H9 (cell line): ENCODE data around the gene LRRC26. TPM values are rescaled to one million over a fixed set of nuclear protein-coding genes. Genes with fewer than 3 reads are reported as not detected.

Experiments
- DNase-seq: peaks from one replicate; pipeline ENCODE4 v3.0.0-alpha.2; 2017
- H2AFZ ChIP-seq: one replicate; pipeline ENCODE4 v1.6.1; 2013; ENCODE audit warnings: mild to moderate bottlenecking, low read length, control low read depth, moderate library complexity
- H2AK5ac ChIP-seq: 2 replicates; pipeline ENCODE4 v1.6.1; 2013; ENCODE audit warnings: low read length, control low read depth, mixed read lengths; ENCODE audit not compliant: insufficient read length
- H2BK120ac ChIP-seq: one replicate; pipeline ENCODE4 v1.6.1; 2013; ENCODE audit warnings: low read depth, mild to moderate bottlenecking, low read length, control low read depth, inconsistent platforms; ENCODE audit not compliant: poor library complexity, severe bottlenecking
- H2BK12ac ChIP-seq: 2 replicates; pipeline ENCODE4 v1.6.1; 2013; ENCODE audit warnings: low read length, control low read depth, mixed read lengths, low read depth; ENCODE audit not compliant: insufficient read length
- H2BK15ac ChIP-seq: 2 replicates; pipeline ENCODE4 v1.6.1; 2013; ENCODE audit warnings: low read depth, low read length, control low read depth
- H2BK20ac ChIP-seq: one replicate; pipeline ENCODE4 v1.6.1; 2013; ENCODE audit warnings: low read depth, mild to moderate bottlenecking, low read length, control low read depth, inconsistent platforms; ENCODE audit not compliant: poor library complexity, severe bottlenecking
- H2BK5ac ChIP-seq: 2 replicates; pipeline ENCODE4 v1.6.1; 2013; ENCODE audit warnings: low read length, control low read depth, mixed read lengths; ENCODE audit not compliant: insufficient read length
- H3K14ac ChIP-seq: 2 replicates; pipeline ENCODE4 v1.6.1; 2013; ENCODE audit warnings: low read length, control low read depth; ENCODE audit not compliant: insufficient read depth
- H3K18ac ChIP-seq: 2 replicates; pipeline ENCODE4 v1.6.1; 2013; ENCODE audit warnings: low read depth, mild to moderate bottlenecking, mixed read lengths, low read length, control low read depth; ENCODE audit not compliant: insufficient read length
- H3K23ac ChIP-seq: 2 replicates; pipeline ENCODE4 v1.6.1; 2013; ENCODE audit warnings: low read length, control low read depth, mixed read lengths, low read depth; ENCODE audit not compliant: insufficient read length
- H3K23me2 ChIP-seq: 2 replicates; pipeline ENCODE4 v1.6.1; 2013; ENCODE audit warnings: low read depth, mild to moderate bottlenecking, mixed read lengths, low read length, control low read depth; ENCODE audit not compliant: insufficient read length, poor library complexity, severe bottlenecking
- H3K27ac ChIP-seq: 2 replicates; pipeline ENCODE4 v1.5.1; 2013; ENCODE audit warnings: low read length, control low read depth, mixed read lengths, low read depth; ENCODE audit not compliant: insufficient read length
- H3K27me3 ChIP-seq: 2 replicates; pipeline ENCODE4 v1.6.1; 2013; ENCODE audit warnings: low read length, control low read depth, inconsistent platforms; ENCODE audit not compliant: insufficient read depth
- H3K4ac ChIP-seq: 2 replicates; pipeline ENCODE4 v1.6.1; 2013; ENCODE audit warnings: low read depth, mild to moderate bottlenecking, control low read depth, inconsistent platforms, low read length, moderate library complexity
- H3K4me1 ChIP-seq: 2 replicates; pipeline ENCODE4 v1.6.1; 2013; ENCODE audit warnings: low read length, control low read depth, inconsistent platforms; ENCODE audit not compliant: insufficient read depth
- H3K4me2 ChIP-seq: 2 replicates; pipeline ENCODE4 v1.6.1; 2013; ENCODE audit warnings: low read length, control low read depth, mixed read lengths; ENCODE audit not compliant: insufficient read length, insufficient read depth
- H3K56ac ChIP-seq: 2 replicates; pipeline ENCODE4 v1.6.1; 2013; ENCODE audit warnings: low read depth, mild to moderate bottlenecking, mixed read lengths, low read length, control low read depth; ENCODE audit not compliant: insufficient read length
- H3K79me1 ChIP-seq: 2 replicates; pipeline ENCODE4 v1.6.1; 2013; ENCODE audit warnings: low read depth, mild to moderate bottlenecking, moderate library complexity, low read length, control low read depth, inconsistent platforms; ENCODE audit not compliant: insufficient read depth, poor library complexity, severe bottlenecking
- H3K79me2 ChIP-seq: 2 replicates; pipeline ENCODE4 v1.6.1; 2013; ENCODE audit warnings: low read length, control low read depth, inconsistent platforms; ENCODE audit not compliant: insufficient read depth
- H3K9ac ChIP-seq: 2 replicates; pipeline ENCODE4 v1.6.1; 2013; ENCODE audit warnings: low read length, control low read depth, mixed read lengths; ENCODE audit not compliant: insufficient read length; ENCODE audit errors: extremely low read depth
- H3K9me3 ChIP-seq: one replicate; pipeline ENCODE4 v1.6.1; 2013; ENCODE audit warnings: low read depth, low read length, inconsistent platforms; ENCODE audit not compliant: control insufficient read depth
- H3T11ph ChIP-seq: one replicate; pipeline ENCODE4 v1.6.1; 2013; ENCODE audit warnings: mild to moderate bottlenecking, low read length, control low read depth, inconsistent platforms
- H4K20me1 ChIP-seq: one replicate; pipeline ENCODE4 v1.6.1; 2013; ENCODE audit not compliant: control insufficient read depth, insufficient read length, insufficient read depth
- H4K5ac ChIP-seq: 2 replicates; pipeline ENCODE4 v1.6.1; 2013; ENCODE audit warnings: low read depth, mild to moderate bottlenecking, mixed read lengths, low read length, control low read depth; ENCODE audit not compliant: insufficient read length
- H4K8ac ChIP-seq: replicated peaks from 2 replicates; pipeline ENCODE4 v1.6.1; 2013; ENCODE audit warnings: low read length, control low read depth, mixed read lengths, low read depth; ENCODE audit not compliant: insufficient read length
- H4K91ac ChIP-seq: 2 replicates; pipeline ENCODE4 v1.6.1; 2013; ENCODE audit warnings: low read depth, mild to moderate bottlenecking, moderate library complexity, mixed read lengths, low read length, control low read depth; ENCODE audit not compliant: insufficient read length
- H3K27ac Mint-ChIP-seq, 3 experiments: 2 replicates in 2 of 3; 3 replicates in 1 of 3; pipeline ENCODE4 v1.8.0; 2020 to 2021; ENCODE audit warnings: mixed read lengths in 3 of 3, mild to moderate bottlenecking in 1 of 3, moderate library complexity in 1 of 3
- H3K27me3 Mint-ChIP-seq: 2 replicates; pipeline ENCODE4 v1.8.0; 2021; ENCODE audit warnings: low read depth, mild to moderate bottlenecking, moderate library complexity, mixed read lengths
- H3K36me3 Mint-ChIP-seq, 3 experiments: 2 replicates in 2 of 3; 3 replicates in 1 of 3; pipeline ENCODE4 v1.8.0; 2020 to 2021; ENCODE audit warnings: low read depth in 3 of 3, mixed read lengths in 3 of 3; ENCODE audit not compliant: insufficient read depth in 1 of 3
- H3K4me1 Mint-ChIP-seq, 2 experiments: 2 replicates each; pipeline ENCODE4 v1.8.0; 2020; ENCODE audit warnings: mixed read lengths in 2 of 2
- H3K4me3 Mint-ChIP-seq, 2 experiments: 2 replicates in 1 of 2; 3 replicates in 1 of 2; pipeline ENCODE4 v1.8.0; 2020 to 2021; ENCODE audit warnings: mild to moderate bottlenecking in 2 of 2, mixed read lengths in 2 of 2, moderate library complexity in 1 of 2
- H3K9me3 Mint-ChIP-seq, 2 experiments: 2 replicates in 1 of 2; 3 replicates in 1 of 2; pipeline ENCODE4 v1.8.0; 2020; ENCODE audit warnings: mild to moderate bottlenecking in 2 of 2, mixed read lengths in 2 of 2, moderate library complexity in 1 of 2
- CTCF ChIP-seq: fragments of 200-600 bp; sonication (generic); conservative IDR thresholded peaks from 3 replicates; pipeline ENCODE4 v1.8.0; 2021; ENCODE audit warnings: antibody characterized with exemption, mild to moderate bottlenecking
- WGBS: extraction: QIAGEN DNeasy Blood & Tissue Kit; methylation state at CpG from one replicate; pipeline ENCODE4 v1.1.7; 2013; ENCODE audit warnings: missing lambda C conversion rate, low lambda C conversion rate, mixed read lengths; ENCODE audit not compliant: insufficient read length; ENCODE audit errors: extremely low coverage; 5-methylcytosine and 5-hydroxymethylcytosine counted together
- total RNA-seq: library from RNA; stranded (reverse); gene quantifications from 2 replicates; pipeline ENCODE4 v1.2.1, GENCODE V29; 2021

LRRC26 gene
- total RNA-seq, 1 experiment from 2014 or later = 0.96 TPM

GRCh38 chr9:137191245-137191644, 21.4 kb upstream of the LRRC26 start:
- no peak overlapping the region for H4K8ac ChIP-seq
- no peak overlapping the region for H3K4ac ChIP-seq
- peaks cover 10% of the 10 kb centered on the region; the same call in 1 of the 2 replicates for H3K79me2 ChIP-seq
- H4K91ac ChIP-seq = no peak overlapping the region
- peaks cover 13% of the 10 kb centered on the region for H3K23me2 ChIP-seq
- Mint-ChIP-seq H3K4me3 (peak overlapping the region in 1 of 2 experiments; percentile 72; a peak in 2 of 5 replicates), H3K9me3 (no peaks in the 10 kb centered on the region), H3K27ac (no peak overlapping the region), H3K36me3 (peaks cover 7 to 29% (median 20%) of the 10 kb centered on the region in 3 experiments; a peak in 6 of 7 replicates), H3K27me3 (no peaks in the 10 kb centered on the region), H3K4me1 (peaks cover 22 to 30% of the 10 kb centered on the region in 2 experiments)
- no peak overlapping the region for H2AFZ ChIP-seq
- no peak for DNase-seq
- no peak overlapping the region for H2BK5ac ChIP-seq
- no peak overlapping the region for H3T11ph ChIP-seq
- H3K9me3 ChIP-seq = no peaks in the 10 kb centered on the region
- H2BK20ac ChIP-seq = no peak overlapping the region
- H3K18ac ChIP-seq = no peak overlapping the region
- no peak overlapping the region for H2AK5ac ChIP-seq
- no peak overlapping the region for H3K4me2 ChIP-seq
- no peaks in the 10 kb centered on the region for H4K20me1 ChIP-seq
- H2BK120ac ChIP-seq = no peak overlapping the region
- H3K27me3 ChIP-seq = no peaks in the 10 kb centered on the region
- no peak overlapping the region for H3K14ac ChIP-seq
- no peak for TF ChIP-seq CTCF
- no peak overlapping the region for H3K9ac ChIP-seq
- H3K79me1 ChIP-seq = peaks cover 6% of the 10 kb centered on the region
- no peak overlapping the region for H3K27ac ChIP-seq
- H3K56ac ChIP-seq = no peak overlapping the region
- H2BK12ac ChIP-seq = no peak overlapping the region
- peaks cover 5% of the 10 kb centered on the region; the same call in 1 of the 2 replicates for H3K4me1 ChIP-seq
- H3K23ac ChIP-seq = no peak overlapping the region
- H2BK15ac ChIP-seq = no peak overlapping the region
- no CpG with 5 or more reads among the region's 3 CpGs for WGBS
- H4K5ac ChIP-seq = no peak overlapping the region
